Measurements from ENCODE around the gene LMBRD2.
"Not testable (repeated sequence)": the region's sequence is repeated elsewhere in the genome, so short reads cannot be mapped to it uniquely, and the experiment has no call there.

LMBRD2 gene

DNA sequence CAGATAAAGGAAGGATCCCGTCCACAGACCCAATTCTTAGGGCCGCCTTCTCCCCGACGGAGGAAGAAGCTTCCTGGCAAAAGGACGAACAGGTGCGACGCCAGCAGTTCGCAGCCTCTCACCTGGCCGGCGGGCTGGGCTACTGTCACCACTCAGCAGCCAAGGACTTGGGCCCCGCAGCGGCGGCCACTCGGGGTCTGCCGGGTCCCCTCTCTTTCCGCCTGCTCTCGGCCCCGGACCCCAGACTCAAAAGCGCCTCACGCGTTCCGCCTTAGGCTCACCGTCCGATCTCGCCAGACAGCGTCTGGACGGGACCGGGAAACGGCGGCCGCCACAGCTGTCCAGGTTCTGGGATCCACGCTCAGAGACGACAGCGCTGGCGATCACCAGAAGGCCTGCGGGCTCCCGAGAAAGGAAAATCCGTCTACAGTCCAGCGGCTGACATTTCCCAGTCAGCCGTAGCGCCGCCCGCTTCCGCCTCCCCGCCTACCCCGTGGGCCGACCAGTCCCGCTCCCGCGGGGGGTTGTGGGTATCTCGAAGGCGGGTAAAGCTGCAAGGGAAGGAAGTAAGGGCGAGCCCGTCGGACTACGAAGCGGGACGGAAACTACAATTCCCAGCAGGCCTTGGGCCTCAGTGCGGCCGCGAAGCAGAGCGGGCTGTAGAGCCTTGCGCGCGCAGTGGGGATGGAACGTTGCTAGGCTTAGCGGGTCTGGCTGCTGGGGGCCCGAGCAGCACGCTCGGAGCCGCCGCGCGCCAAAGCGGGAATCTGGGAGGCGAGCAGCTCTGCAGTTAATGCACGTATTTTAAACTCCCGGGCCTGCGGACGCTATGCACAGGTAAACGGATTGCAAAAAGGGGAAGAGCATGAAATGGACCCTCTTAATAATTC lies at the start of gene LMBRD2, which contains the start of gene SKP2:
Gene LMBRD2, minus strand, starts transcription at position 454 of the 890 bp plus-strand sequence. CDS start 8,538 bp downstream, outside the sequence.
Gene SKP2, plus strand, starts transcription at position 678 of the 890 bp plus-strand sequence. Its CDS starts 152 bp downstream, at position 830.
- in situ Hi-C loops (cut with HindIII; ENCODE audit: low sequenced_read_pairs): no loop called here

DNA sequence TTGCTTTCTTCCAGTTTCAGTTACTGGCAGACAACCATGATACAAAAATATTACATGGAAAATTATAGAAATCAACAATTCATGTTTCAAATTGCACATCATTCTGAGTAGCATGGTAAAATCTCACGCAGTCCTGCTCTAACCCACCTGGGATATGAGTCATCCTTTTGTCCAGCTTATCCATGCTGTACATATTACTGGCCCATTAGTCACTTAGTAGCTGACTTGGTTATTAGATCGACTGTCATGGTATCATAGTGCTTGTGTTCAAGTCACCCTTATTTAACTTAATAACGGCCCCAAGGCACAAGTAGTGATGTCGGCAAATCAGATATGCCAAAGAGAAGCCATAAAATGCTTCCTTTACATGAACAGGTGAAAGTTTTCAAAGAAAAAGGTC lies 48.8 kb upstream of the LMBRD2 start:
- in situ Hi-C loops (cut with HindIII; ENCODE audit: low sequenced_read_pairs): no loop called here

DNA sequence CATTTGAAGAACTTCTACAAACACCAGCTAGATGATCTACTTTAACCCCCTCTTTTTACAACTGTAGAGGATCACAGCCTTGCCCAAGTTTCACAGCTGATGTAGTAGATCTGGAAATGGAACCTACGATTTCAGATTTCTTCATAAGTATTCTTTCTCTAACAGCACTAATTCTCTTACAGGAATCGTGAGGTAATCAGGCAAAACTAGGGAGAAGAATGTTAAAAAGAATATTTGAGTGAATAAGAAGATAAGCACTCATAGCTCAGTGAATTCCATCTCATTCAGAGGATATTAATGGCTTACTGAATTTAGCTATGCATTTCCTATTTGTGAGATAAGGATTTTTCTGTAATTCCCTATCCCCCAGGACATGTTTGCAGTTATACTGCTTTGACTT lies 47.9 kb upstream of the LMBRD2 start:
- in situ Hi-C loops (cut with HindIII; ENCODE audit: low sequenced_read_pairs): no loop called here

DNA sequence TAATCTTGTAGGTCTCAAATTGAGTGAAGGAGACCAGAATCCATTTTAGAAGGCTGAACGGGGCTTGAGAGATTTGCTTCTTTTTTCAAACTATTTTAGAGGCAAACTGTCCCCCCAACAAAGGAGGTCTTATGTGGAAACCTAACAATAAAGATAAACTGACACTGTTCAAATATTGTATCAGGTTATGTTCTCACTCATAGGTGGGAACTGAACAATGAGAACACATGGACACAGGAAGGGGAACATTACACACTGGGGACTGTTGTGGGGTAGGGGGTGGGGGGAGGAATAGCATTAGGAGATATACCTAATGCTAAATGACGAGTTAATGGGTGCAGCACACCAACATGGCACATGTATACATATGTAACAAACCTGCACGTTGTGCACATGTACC lies 47.1 kb upstream of the LMBRD2 start:
- in situ Hi-C loops (cut with HindIII; ENCODE audit: low sequenced_read_pairs): not testable (repeated sequence)

DNA sequence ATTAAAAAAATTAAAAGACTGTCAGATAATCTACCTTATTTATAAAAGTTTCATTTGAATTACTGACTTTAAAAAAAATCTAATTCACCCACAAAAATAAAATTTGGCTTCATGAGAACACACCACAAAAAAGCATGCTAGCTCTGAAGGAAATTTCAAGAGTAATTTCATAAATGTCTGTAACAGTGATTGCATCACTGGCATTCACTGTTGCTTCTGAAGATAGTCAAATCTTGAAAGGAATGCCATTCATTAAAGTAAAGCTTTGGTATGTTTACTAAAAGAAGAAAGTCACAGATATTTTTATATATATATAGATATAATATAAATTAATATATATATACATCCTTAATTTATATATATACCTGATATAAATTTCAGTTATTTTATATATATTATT lies 46.6 kb upstream of the LMBRD2 start:
- in situ Hi-C loops (cut with HindIII; ENCODE audit: low sequenced_read_pairs): no loop called here

DNA sequence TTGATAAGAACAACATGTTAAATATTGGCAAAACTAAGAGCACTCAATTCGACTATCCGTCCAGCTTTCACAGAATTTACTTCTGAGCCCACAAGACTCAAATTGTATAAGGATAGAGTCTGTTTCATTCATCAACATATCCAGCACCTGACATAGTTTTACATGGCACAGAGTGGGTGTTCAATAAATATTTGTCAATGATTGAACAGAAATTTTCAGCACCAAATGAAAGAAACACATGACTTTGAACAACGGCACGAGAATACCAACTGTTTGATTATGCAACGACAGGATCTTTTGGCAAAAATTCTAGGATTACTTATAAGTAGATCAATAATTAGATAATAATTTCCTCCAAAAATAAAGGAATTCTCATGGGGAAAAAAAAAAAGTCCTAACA lies 42.1 kb upstream of the LMBRD2 start:
- in situ Hi-C loops (cut with HindIII; ENCODE audit: low sequenced_read_pairs): no loop called here

DNA sequence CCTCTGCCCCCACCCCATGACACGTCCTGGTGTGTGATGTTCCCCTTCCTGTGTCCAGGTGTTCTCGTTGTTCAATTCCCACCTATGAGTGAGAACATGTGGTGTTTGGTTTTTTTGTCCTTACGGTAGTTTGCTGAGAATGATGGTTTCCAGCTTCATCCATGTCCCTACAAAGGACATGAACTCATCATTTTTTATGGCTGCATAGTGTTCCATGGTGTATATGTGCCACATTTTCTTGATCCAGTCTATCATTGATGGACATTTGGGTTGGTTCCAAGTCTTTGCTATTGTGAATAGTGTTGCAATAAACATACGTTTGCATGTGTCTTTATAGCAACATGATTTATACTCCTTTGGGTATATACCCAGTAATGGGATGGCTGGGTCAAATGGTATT lies 32.7 kb upstream of the LMBRD2 start:
- in situ Hi-C loops (cut with HindIII; ENCODE audit: low sequenced_read_pairs): not testable (repeated sequence)

DNA sequence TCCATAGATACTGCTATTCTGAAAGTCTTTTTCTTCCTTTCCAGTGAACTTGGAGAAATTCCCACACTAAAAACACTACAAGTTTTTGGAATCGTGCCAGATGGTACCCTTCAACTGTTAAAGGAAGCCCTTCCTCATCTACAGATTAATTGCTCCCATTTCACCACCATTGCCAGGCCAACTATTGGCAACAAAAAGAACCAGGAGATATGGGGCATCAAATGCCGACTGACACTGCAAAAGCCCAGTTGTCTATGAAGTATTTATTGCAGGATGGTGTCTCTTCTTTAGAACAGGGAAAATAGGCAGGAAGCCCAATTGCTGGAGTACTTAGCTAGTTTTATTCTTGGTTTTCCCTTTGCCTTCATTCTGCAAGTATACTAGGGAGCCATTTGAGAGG lies 30.1 kb upstream of the LMBRD2 start:
- in situ Hi-C loops (cut with HindIII; ENCODE audit: low sequenced_read_pairs): no loop called here

DNA sequence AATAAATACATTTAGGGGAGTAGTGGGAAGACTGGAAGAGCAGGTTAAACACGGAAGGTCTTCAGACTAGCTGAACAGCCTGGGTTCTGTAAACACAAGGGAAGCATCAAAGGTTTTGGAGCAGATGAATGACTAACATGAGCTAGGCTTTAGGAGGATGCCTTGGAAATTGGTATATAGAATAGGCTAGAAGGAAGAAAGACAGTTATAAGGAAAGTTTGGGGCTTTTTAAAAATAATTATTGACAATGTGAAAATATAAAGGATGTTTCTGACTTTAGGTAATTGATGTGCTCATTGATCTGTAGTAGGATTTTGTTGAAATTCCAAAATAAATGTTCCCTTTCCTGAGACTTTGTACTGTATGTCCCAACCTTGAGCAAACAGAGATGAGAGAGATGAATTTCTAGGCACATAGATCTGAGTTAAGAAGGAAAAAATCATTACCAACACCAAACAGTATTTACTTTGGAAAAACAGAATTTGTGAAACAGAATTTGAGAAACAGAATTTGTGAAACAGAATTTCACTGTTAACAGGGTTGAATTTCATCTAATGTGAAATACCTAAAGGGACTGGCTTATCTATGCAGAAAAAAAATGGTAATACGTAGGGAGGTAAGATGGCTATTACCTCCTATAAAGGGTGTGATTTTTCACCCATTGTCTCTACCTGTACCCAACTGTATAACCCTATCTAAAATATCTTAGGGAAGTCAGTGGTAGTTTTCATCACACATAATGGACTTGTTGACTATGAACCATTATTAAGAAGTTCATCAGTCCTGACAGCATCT lies 29.1 kb upstream of the LMBRD2 start:
- in situ Hi-C loops (cut with HindIII; ENCODE audit: low sequenced_read_pairs): no loop called here

DNA sequence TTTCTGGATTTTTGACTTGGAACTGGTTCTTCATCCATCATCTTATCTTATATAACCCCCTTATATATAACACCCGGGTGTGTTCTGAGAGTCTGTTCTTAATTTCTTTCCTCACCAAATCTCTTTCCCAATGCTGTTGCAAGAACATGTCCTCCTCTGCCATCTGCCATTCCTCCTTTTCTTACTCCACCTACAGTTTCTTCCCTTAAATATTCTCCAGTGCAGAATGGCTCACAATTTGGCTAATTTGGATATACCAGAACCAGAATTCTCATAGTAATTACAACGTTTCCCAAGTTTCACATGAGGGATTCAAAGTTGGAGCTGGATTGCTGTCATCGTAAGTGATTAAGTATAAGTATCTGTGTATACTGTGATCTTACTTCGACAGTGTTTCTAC lies 28.3 kb upstream of the LMBRD2 start:
- in situ Hi-C loops (cut with HindIII; ENCODE audit: low sequenced_read_pairs): no loop called here

DNA sequence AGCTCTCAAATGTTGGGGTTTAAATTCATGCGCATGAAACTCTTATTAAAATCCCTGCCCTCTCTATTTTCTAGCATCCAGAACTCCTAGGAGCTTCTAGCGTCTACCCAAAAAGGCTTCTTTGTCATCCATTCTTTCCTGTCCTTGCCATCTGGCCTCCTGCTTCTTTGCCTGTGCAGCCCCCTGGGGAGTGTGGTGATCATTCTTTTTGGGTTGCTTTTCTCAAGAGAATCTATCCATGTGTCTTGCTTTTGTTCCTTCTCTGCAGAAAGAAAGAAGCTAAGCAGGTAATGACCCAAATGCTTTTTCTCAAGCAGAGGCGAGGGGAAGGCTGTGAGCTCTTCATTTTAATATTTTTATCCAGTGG lies 26.8 kb upstream of the LMBRD2 start:
- in situ Hi-C loops (cut with HindIII; ENCODE audit: low sequenced_read_pairs): no loop called here

DNA sequence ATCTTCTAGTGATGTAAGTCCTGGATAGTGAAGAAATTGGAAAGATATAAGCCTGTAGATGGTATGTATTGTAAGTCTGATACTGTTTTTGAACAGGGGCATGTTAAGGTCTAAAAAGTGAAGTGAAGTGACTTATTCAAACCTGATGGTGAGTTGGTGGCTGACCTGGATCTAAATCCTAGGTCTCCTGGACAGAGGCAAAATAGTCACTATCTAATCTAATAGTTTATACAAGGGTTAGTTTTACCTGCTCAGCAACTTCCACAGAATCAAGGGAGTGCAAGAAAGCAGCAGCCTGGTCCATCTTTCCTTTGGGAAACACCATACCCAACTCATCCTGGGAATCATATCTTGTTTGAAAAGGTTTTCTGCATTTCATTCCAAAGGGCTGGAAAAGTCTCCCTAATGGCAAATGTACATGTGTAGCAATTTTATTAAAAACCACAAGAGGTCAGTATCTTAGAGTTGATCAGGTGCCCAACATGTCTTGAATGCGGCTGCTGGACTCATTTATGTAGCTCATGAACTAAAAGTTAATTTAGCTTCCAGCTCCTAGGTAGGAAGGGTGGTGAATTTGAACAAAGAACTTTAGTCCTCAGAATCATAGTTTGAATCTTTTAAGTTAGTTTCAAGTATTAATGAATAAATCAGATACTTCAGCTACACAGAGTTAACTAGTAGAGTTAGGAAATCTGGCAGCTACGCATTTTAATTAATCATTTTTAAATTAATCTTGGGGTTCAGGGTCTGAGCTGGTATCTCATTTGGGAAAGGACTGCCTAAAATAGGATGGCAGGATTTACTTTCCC lies 26.2 kb upstream of the LMBRD2 start:
- in situ Hi-C loops (cut with HindIII; ENCODE audit: low sequenced_read_pairs): no loop called here

DNA sequence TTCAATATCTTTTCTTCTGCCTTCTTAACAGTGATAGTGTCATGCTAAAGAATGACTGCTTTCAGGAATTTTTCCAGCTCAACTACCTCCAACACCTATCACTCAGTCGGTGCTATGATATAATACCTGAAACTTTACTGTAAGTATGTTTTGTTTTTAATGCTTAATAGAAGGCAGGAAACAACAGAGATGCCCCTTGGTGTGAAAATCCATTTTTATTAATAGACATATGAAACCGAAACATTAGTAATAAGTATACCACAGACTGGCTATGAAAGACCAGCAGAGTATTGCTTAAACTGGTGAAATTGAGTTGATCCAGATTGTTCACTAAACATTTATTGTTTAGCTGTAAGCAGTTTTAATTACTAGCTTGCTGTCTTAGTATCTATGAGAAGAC lies 25.5 kb upstream of the LMBRD2 start:
- in situ Hi-C loops (cut with HindIII; ENCODE audit: low sequenced_read_pairs): no loop called here

DNA sequence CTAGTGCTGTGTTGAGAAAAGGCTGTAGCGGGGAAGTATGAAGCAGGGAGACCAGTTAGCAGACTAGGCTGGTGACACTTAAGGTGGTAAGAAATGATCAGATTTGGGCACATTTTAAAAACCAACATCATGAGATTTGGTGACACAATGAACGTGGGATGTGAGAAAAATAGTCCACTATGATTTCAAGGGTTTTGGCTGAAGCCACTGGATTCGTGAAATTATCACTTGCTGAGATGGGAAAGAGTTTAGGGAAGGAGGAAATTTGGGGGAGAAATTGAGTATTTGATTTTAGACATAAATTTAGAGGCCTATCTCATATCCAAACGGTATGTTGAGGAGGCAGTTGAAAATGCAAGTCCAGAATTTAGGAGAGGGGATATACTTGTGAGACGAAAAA lies 23.4 kb upstream of the LMBRD2 start:
- in situ Hi-C loops (cut with HindIII; ENCODE audit: low sequenced_read_pairs): no loop called here

DNA sequence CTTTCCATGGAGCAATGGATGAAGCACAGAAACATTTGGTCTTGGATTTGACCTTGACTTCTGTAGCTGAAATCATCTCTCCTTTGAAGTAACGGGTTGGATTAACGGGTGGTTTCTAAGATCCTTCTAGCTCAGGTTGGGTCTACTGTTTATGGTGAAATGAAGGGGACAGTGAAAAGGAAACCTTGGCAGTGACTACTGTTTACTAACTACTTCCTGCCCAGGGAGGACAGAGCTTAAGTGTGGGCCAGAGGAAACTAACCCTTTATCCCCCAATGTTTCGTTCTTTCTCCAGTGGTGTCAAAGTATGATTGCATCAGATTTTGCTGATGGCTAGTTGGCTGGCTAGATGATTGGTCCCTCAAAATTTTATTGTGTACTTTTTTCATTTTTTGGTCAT lies 22.4 kb upstream of the LMBRD2 start:
- in situ Hi-C loops (cut with HindIII; ENCODE audit: low sequenced_read_pairs): no loop called here

DNA sequence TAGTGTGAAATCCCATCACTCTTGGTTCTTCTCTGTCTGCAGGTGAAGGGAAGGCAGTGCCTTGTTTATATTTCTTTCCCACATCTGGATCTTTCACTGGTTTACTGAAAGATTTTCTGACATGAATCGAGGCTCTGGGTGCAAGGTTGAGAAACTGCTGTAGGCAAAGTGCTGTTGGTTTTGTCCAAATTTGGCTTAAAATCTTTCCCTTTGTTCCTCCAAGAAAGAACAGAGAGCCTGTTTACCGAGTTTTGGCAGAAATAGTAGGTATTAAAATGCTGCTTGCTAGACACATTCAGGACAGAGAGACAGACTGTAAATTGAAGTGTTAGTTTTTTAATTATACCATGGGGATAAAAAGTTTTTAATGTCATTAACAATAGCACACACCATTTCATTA lies 21.7 kb upstream of the LMBRD2 start:
- in situ Hi-C loops (cut with HindIII; ENCODE audit: low sequenced_read_pairs): no loop called here

DNA sequence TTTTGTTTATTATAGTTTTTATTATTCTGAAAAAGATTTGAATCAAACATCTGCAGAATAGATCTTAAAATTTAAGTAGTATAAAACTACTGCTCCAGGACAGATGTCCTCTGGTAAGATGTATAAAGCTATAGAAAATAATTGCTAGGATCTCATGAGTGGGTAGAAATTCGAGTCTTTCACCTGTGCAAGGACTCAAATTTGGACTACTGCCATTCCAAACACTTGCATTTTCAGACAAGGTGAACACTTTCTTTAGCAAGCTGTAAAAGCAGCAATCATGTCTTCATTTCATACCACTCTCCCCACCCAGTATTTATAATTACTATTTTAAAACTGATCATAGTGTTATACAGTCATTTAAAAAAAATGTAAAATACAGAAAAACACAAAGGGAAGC lies 20.9 kb upstream of the LMBRD2 start:
- in situ Hi-C loops (cut with HindIII; ENCODE audit: low sequenced_read_pairs): no loop called here

DNA sequence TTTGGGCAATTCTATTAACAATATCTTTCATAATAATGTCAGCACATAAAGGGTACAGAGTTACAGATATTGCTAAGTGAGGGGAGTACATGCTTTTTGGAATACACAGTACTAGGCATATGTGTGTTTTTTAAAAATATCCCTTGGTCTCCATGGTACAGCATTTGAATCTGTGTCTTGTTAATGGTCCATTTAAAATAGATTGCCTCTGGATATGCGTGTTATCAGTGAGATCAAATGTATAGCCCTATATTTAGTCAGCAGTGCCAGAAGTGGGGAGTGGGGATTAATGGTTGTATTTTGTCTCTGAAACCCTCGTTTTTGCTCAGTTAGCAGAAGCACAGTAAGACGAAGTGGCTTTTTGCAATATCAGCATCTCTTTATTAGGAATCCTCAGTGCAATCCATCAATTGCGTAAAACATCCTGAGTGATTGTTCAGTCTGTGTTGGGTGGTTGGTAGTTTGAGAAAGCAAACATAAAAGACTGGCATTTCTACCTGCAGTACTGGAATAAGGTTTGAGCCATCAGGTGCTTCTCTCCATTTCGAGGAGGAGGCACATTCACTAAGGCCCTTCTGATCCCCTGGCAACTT lies 19.2 kb upstream of the LMBRD2 start:
- in situ Hi-C loops (cut with HindIII; ENCODE audit: low sequenced_read_pairs): no loop called here

DNA sequence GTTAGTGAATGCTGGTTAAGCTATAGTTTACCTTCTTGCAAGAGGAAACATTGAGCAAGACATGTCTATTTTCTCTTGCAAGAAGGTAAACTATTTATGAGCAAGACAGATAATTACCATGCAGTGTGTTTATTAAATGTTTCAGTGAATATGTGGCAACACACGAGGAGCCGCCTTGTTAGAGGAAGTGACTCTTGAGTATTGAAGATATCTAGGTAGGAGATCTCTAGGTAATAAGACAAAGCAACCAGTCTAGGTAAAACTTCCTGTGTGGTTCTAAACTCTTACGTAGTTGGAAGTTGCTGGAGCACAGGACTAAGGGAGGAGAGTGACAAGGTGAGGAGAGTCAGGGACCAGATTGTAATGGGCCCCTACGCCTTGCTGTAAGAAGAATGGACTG lies 17.1 kb upstream of the LMBRD2 start:
- in situ Hi-C loops (cut with HindIII; ENCODE audit: low sequenced_read_pairs): no loop called here

DNA sequence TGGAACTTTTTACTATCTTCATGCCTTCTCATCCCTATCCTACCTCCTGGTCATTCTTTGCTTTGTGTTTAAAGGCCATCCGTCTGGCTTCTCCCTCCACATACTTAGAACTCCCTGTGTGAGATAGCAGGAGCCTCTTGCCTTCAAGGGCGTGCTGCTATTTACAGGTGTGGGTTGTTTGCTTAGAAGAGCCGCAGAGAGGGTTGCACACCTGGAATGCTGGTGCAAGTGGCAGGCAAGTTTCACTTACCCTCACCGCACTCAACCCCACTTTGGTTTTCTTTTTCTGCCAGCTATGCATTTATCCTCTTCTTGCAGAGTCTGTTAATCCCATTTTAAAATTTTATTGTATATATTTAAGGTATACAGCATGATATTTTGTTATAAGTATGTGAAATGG lies 12.8 kb upstream of the LMBRD2 start:
- in situ Hi-C loops (cut with HindIII; ENCODE audit: low sequenced_read_pairs): no loop called here

Measured in DLD1 (cell line).